GM21390 (cell line): ENCODE measurements around the gene TMEM238L.

Experiments used
- ATAC-seq: cut with Tn5 transposase; IDR thresholded peaks from one replicate; pipeline ENCODE4 v1.9.1; 2021; ENCODE audit not compliant: unreplicated experiment

Gene TMEM238L

GRCh38 chr17:10805911-10806310, 2.0 kb upstream of the TMEM238L start:
- ATAC-seq, result no peak

GRCh38 chr17:10804546-10804945, 647 bp upstream of the TMEM238L start:
- no peak for ATAC-seq

- ATAC-seq, result no peak
Measured at GRCh38 chr17:10803350-10803749, 549 bp downstream of the TMEM238L start.

GRCh38 chr17:10802496-10803284, 1.2 kb downstream of the TMEM238L start:
- ATAC-seq, result no peak

GRCh38 chr17:10799407-10799806, 4.5 kb downstream of the TMEM238L start:
- ATAC-seq, result no peak

GRCh38 chr17:10798910-10799309, 5.0 kb downstream of the TMEM238L start:
- no peak for ATAC-seq

- ATAC-seq, result no peak
Measured at GRCh38 chr17:10798332-10798749, 5.6 kb downstream of the TMEM238L start.

- no peak for ATAC-seq
Measured at GRCh38 chr17:10797476-10798328, 6.2 kb downstream of the TMEM238L start.

- ATAC-seq, result no peak
Measured at GRCh38 chr17:10793816-10794215, 10.1 kb downstream of the TMEM238L start.

GRCh38 chr17:10793256-10793655, 10.6 kb downstream of the TMEM238L start:
- ATAC-seq, result no peak

GRCh38 chr17:10792151-10792550, 11.7 kb downstream of the TMEM238L start:
- no peak for ATAC-seq

- ATAC-seq, result no peak
Measured at GRCh38 chr17:10790491-10791401, 13.2 kb downstream of the TMEM238L start.

GRCh38 chr17:10789694-10790271, 14.1 kb downstream of the TMEM238L start:
- ATAC-seq, result no peak

- ATAC-seq, result no peak
Measured at GRCh38 chr17:10787306-10788045, 16.4 kb downstream of the TMEM238L start.

- no peak for ATAC-seq
Measured at GRCh38 chr17:10785295-10785694, 18.6 kb downstream of the TMEM238L start.

GRCh38 chr17:10779609-10780008, 24.3 kb downstream of the TMEM238L start:
- no peak for ATAC-seq

- ATAC-seq, result no peak
Measured at GRCh38 chr17:10777890-10778289, 26.0 kb downstream of the TMEM238L start.

- no peak for ATAC-seq
Measured at GRCh38 chr17:10777131-10777807, 26.6 kb downstream of the TMEM238L start.

- ATAC-seq, result no peak
Measured at GRCh38 chr17:10776381-10776780, 27.5 kb downstream of the TMEM238L start.
